Stimulated activated CD8-positive, alpha-beta memory T cell treated with anti-CD3 and anti-CD28 coated beads, Interleukin-7, amount 100 ng/mL, for 1 hour (primary cell): ENCODE results near the gene LRRC10B.
"Not testable (repeated sequence)": the region's sequence is repeated elsewhere in the genome, so short reads cannot be mapped to it uniquely, and the experiment has no call there.

Experiments
- DNase-seq, 2 donors: peaks; one replicate each; pipeline ENCODE4 v3.0.0-alpha.2; 2020; ENCODE audit warnings: low read depth in 2 of 2

LRRC10B gene

GRCh38 chr11:61507962-61508861 lies at the start of gene LRRC10B:
Gene LRRC10B, plus strand, starts transcription at chr11:61508749. Its CDS starts 250 bp downstream, at chr11:61508999.
- DNase-seq = no peak

GRCh38 chr11:61460474-61460881 lies 48.1 kb upstream of the LRRC10B start:
- DNase-seq = no peak

GRCh38 chr11:61460986-61461385 lies 47.6 kb upstream of the LRRC10B start:
- DNase-seq = no peak

- not testable (repeated sequence) for DNase-seq
Observed at GRCh38 chr11:61467602-61468001, 40.9 kb upstream of the LRRC10B start.

- no peak for DNase-seq
Observed at GRCh38 chr11:61468002-61468401, 40.5 kb upstream of the LRRC10B start.

GRCh38 chr11:61472282-61472681 lies 36.3 kb upstream of the LRRC10B start:
- no peak for DNase-seq

GRCh38 chr11:61472868-61473267 lies 35.7 kb upstream of the LRRC10B start:
- no peak for DNase-seq

GRCh38 chr11:61473370-61474012 lies 35.1 kb upstream of the LRRC10B start:
- no peak for DNase-seq

GRCh38 chr11:61474013-61474643 lies 34.4 kb upstream of the LRRC10B start:
- DNase-seq = no peak

- DNase-seq = no peak
Observed at GRCh38 chr11:61475433-61475832, 33.1 kb upstream of the LRRC10B start.

- no peak for DNase-seq
Observed at GRCh38 chr11:61476371-61476770, 32.2 kb upstream of the LRRC10B start.

- DNase-seq = no peak
Observed at GRCh38 chr11:61477126-61477525, 31.4 kb upstream of the LRRC10B start.

- peak; percentile 21 to 34 for DNase-seq
Observed at GRCh38 chr11:61477727-61478148, 30.8 kb upstream of the LRRC10B start.

- not testable (repeated sequence) for DNase-seq
Observed at GRCh38 chr11:61479360-61480058, 29.0 kb upstream of the LRRC10B start.

GRCh38 chr11:61480261-61480993 lies 28.1 kb upstream of the LRRC10B start:
- DNase-seq = no peak

- no peak for DNase-seq
Observed at GRCh38 chr11:61480994-61481335, 27.6 kb upstream of the LRRC10B start.

- no peak for DNase-seq
Observed at GRCh38 chr11:61481806-61482205, 26.7 kb upstream of the LRRC10B start.

GRCh38 chr11:61482513-61482912 lies 26.0 kb upstream of the LRRC10B start:
- DNase-seq = no peak

- no peak for DNase-seq
Observed at GRCh38 chr11:61484541-61484940, 24.0 kb upstream of the LRRC10B start.

- DNase-seq = no peak
Observed at GRCh38 chr11:61485080-61485479, 23.5 kb upstream of the LRRC10B start.

GRCh38 chr11:61486011-61486620 lies 22.4 kb upstream of the LRRC10B start:
- DNase-seq = no peak
